ENCODE results near the gene RTN4RL2.

GRCh38 chr11:57501953-57502352 lies 41.6 kb downstream of the RTN4RL2 start:
- no peak for TF ChIP-seq POLR2A (IDR thresholded peaks at IDR 0.05)
- TF ChIP-seq CTCF (IDR thresholded peaks at IDR 0.05): no peak
- TF ChIP-seq POLR2AphosphoS5 (IDR thresholded peaks at IDR 0.05; ENCODE audit: insufficient read depth in 1 of 2, low read depth in 1 of 2): no peak
